CD4-positive, CD25-positive, alpha-beta regulatory T cell (primary cell): ENCODE data around the gene CARHSP1. TPM values are rescaled to one million over a fixed set of nuclear protein-coding genes. Genes with fewer than 3 reads are reported as not detected.

Experiments used
- ATAC-seq, 2 donors: fragments of 150-1000 bp; cut with Tn5 transposase; one replicate each; pipeline ENCODE4 v1.10.0; 2021; ENCODE audit warnings: low read depth in 2 of 2, moderate number of reproducible peaks in 2 of 2, moderate library complexity in 1 of 2
- DNase-seq, 3 donors: peaks; one replicate each; pipeline versions ENCODE4 v3.0.0 to v3.0.0-alpha.2; 2012 to 2022; ENCODE audit warnings: mixed read lengths in 1 of 3
- H3K27ac ChIP-seq: one replicate; pipeline ENCODE4 v1.7.0; 2013; ENCODE audit warnings: mild to moderate bottlenecking, low read length; ENCODE audit not compliant: insufficient read depth, poor library complexity, severe bottlenecking
- H3K27me3 ChIP-seq: one replicate; pipeline ENCODE4 v1.7.0; 2013; ENCODE audit warnings: low read length; ENCODE audit not compliant: control insufficient read depth, insufficient read depth
- H3K36me3 ChIP-seq: one replicate; pipeline ENCODE4 v1.7.0; 2013; ENCODE audit warnings: mild to moderate bottlenecking, low read length, moderate library complexity; ENCODE audit not compliant: control insufficient read depth, insufficient read depth
- H3K4me1 ChIP-seq: 2 replicates; pipeline ENCODE4 v1.7.0; 2013; ENCODE audit warnings: mild to moderate bottlenecking, low read length; ENCODE audit not compliant: insufficient read depth, control insufficient read depth, poor library complexity, severe bottlenecking
- H3K4me3 ChIP-seq: one replicate; pipeline ENCODE4 v1.7.0; 2013; ENCODE audit warnings: low read depth, mild to moderate bottlenecking, low read length, moderate library complexity
- H3K9me3 ChIP-seq, 2 experiments: 1 replicate in 1 of 2; 2 replicates in 1 of 2; pipeline ENCODE4 v1.7.0; 2013; ENCODE audit warnings: low read length in 2 of 2, mild to moderate bottlenecking in 1 of 2, moderate library complexity in 1 of 2; ENCODE audit not compliant: control insufficient read depth in 2 of 2
- H3K27ac Mint-ChIP-seq, 3 donors: one replicate each; pipeline ENCODE4 v1.8.0; 2020 to 2022; ENCODE audit warnings: mild to moderate bottlenecking in 3 of 3, mixed read lengths in 3 of 3, moderate library complexity in 2 of 3
- H3K27me3 Mint-ChIP-seq: one replicate; pipeline ENCODE4 v1.8.0; 2022; ENCODE audit warnings: mild to moderate bottlenecking, mixed read lengths
- H3K36me3 Mint-ChIP-seq: one replicate; pipeline ENCODE4 v1.8.0; 2020; ENCODE audit warnings: mixed read lengths
- H3K4me1 Mint-ChIP-seq, 4 donors: one replicate each; pipeline ENCODE4 v1.8.0; 2020 to 2022; ENCODE audit warnings: mixed read lengths in 4 of 4, mild to moderate bottlenecking in 1 of 4
- H3K4me3 Mint-ChIP-seq, 4 donors: one replicate each; pipeline ENCODE4 v1.8.0; 2020 to 2022; ENCODE audit warnings: mild to moderate bottlenecking in 4 of 4, mixed read lengths in 4 of 4, moderate library complexity in 3 of 4
- H3K9me3 Mint-ChIP-seq, 7 donors: one replicate each; pipeline ENCODE4 v1.8.0; 2020 to 2022; ENCODE audit warnings: mixed read lengths in 7 of 7, mild to moderate bottlenecking in 3 of 7, moderate library complexity in 2 of 7
- polyA plus RNA-seq, 4 donors: library from polyadenylated mRNA; unstranded; fragments of 300-500 nt; fragmentation: Illumina TruSeq; gene quantifications; one replicate each; pipeline ENCODE4 v1.2.3, GENCODE V29; 2021
- total RNA-seq: library from RNA; stranded (reverse); gene quantifications from one replicate; pipeline ENCODE4 v1.2.3, GENCODE V29; 2022

CARHSP1 gene
- total and polyA plus RNA-seq, 5 donors from 2014 or later: 55.3 to 94.8 (median 74.8) TPM

DNA sequence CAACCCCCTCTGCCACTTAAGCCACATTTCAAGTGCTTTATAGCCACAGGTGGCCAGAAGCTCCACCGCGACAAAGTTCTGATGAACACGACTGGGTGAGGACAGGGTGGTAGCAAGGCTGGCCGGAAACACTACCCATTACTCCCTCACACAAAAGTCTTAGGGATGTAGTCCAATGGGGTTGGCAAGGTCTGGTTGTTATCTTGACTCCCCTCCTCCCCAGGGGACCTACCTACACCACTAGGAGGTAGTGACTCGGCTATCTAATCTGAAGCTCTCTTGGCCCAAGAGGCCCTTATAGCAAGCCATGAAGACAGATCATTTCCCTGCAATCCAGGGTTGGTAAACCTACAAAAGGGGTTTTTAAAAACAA lies 21.7 kb upstream of the CARHSP1 start:
- Mint-ChIP-seq H3K4me3 (no peak overlapping the region), H3K9me3 (no peaks in the 10 kb centered on the region), H3K36me3 (peaks cover 34% of the 10 kb centered on the region), H3K27ac (peak overlapping the region in 2 of 3 donors; percentile 10 to 49), H3K4me1 (peaks cover 0 to 22% (median 7%) of the 10 kb centered on the region in 4 donors), H3K27me3 (peaks cover 9% of the 10 kb centered on the region)
- no peak overlapping the region for H3K4me3 ChIP-seq
- H3K27me3 ChIP-seq: no peaks in the 10 kb centered on the region
- peaks cover 55% of the 10 kb centered on the region for H3K36me3 ChIP-seq
- H3K27ac ChIP-seq: no peak overlapping the region
- DNase-seq: no peak
- no peak for ATAC-seq
- no peaks in the 10 kb centered on the region for H3K4me1 ChIP-seq
- H3K9me3 ChIP-seq: no peaks in the 10 kb centered on the region

DNA sequence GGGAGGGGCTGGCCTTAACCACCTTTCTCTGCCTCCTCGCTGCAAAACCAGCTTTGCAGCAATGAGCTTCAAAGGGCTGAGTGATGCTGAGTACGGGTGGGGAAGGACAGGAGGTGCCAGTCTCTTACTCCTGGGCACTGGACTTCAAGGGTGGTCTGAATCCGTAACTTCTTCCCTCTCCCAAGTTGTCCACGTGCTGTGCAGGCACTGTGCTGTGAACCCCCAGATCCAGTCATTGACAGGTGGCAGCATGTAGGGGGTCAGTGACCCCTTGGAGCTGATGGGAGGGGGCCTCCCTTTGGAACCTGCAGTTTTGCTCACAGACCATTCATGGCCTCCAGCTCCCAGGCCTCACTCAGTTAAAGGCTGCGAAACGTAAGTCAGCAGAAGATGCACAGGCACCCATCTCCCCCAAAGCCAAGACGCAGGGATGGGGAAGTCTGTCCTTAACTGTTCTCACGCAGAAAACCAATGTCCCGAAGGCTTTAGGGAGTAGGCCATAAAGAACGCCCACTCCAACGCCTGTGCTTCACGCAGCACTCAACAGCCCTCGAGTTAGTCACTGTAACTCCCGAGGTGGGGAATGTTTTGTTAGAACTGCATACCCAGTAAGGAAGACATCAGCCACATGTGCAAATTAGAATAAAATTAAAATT lies 21.2 kb upstream of the CARHSP1 start:
- Histone ChIP-seq H3K36me3 (peaks cover 50% of the 10 kb centered on the region), H3K4me1 (no peaks in the 10 kb centered on the region), H3K27ac (no peak overlapping the region), H3K27me3 (no peaks in the 10 kb centered on the region), H3K4me3 (no peak overlapping the region), H3K9me3 (no peaks in the 10 kb centered on the region)
- Mint-ChIP-seq H3K27ac (peak overlapping the region in 1 of 3 donors; percentile 10), H3K9me3 (no peaks in the 10 kb centered on the region), H3K36me3 (peaks cover 29% of the 10 kb centered on the region), H3K4me1 (peaks cover 4 to 26% (median 9%) of the 10 kb centered on the region in 4 donors), H3K4me3 (no peak overlapping the region), H3K27me3 (peaks cover 9% of the 10 kb centered on the region)
- DNase-seq (no peak), ATAC-seq (no peak)

DNA sequence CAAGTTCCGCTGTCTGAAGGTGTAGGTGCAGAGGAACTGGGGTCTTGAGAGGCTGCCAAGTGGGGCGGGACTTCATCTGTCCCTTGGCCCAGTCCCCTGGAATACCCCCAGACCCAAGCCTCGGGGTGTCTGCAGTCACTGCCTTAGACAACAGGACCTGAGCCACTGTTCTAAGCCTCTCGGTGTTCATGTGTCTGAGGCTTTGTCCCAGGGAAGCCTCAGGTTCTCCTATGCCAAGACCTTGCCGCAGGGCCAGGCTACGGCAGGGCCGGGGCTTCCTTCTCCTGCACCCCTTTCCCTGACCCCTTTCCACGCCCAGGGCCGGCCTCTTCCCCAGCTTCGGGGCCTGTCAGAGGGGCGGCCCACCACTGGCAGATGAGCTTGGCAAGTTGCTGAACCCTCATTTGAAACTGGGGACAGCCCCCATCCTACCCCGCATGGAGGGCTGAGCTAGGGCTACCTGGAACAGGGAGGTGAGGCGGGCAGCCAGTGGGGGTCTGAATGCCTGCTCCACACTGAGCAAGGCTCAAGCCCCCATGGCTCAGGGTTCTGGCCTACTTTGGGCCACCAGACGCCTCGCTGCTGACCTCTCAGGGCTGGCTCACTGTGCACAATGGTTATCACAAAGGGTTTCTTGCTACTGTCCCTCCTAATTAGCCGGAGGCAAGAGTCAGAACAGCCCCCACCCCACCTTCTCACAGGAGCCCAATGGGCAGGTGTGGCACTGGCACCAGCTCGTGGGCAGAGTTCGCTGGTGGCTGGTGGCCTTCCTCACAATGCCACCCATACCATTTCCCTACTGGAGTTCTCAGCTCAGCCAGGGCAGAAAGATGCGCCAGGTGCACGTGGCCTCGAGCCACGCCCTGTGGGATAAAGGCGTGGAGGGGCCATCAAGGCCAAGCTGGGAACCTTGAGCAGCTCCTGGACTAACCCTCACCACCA lies 20.4 kb upstream of the CARHSP1 start:
- no peaks in the 10 kb centered on the region for H3K4me1 ChIP-seq
- no peaks in the 10 kb centered on the region for H3K9me3 ChIP-seq
- Mint-ChIP-seq H3K27ac (no peak overlapping the region), H3K4me3 (no peak overlapping the region), H3K9me3 (no peaks in the 10 kb centered on the region), H3K27me3 (peaks cover 9% of the 10 kb centered on the region), H3K4me1 (peaks cover 4 to 24% (median 8%) of the 10 kb centered on the region in 4 donors), H3K36me3 (peaks cover 24% of the 10 kb centered on the region)
- no peak for ATAC-seq
- no peak for DNase-seq
- no peak overlapping the region for H3K4me3 ChIP-seq
- H3K36me3 ChIP-seq: peaks cover 42% of the 10 kb centered on the region
- H3K27me3 ChIP-seq: no peaks in the 10 kb centered on the region
- H3K27ac ChIP-seq: no peak overlapping the region

DNA sequence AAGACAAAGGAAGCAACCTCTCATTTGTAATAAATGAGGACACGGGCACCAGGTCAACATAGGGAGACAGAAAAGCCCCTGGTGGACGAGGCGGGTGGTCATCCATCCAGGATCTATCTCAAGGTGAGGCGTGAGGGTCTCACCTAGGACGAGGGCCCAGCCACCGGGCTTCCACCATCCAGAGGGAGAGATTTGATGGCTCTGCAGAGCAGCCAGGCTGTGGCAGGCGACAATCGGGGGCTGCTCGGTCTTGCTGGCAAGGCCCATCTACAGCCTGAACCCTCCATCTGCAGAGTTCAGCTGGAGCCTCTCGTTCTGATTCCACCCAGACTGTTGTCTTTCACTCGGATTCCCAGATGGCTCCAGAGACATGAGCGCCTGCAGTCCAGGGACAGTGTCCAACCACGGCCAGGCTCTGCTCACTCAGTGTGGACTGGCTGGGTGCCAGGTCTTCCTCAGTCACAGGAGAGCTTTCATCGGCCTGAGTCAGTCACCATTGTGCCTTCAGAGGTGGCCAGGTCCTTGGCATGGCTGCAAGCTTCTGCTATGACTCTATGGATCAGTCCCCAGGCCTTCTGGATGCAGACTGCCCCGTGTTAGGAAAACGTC lies 19.2 kb upstream of the CARHSP1 start:
- Mint-ChIP-seq H3K4me1 (peaks cover 4 to 24% (median 8%) of the 10 kb centered on the region in 4 donors), H3K9me3 (no peaks in the 10 kb centered on the region), H3K4me3 (no peak overlapping the region), H3K36me3 (peaks cover 16% of the 10 kb centered on the region), H3K27me3 (peaks cover 9% of the 10 kb centered on the region), H3K27ac (peak overlapping the region in 1 of 3 donors; percentile 12)
- Histone ChIP-seq H3K27me3 (no peaks in the 10 kb centered on the region), H3K4me1 (no peaks in the 10 kb centered on the region), H3K36me3 (peaks cover 30% of the 10 kb centered on the region), H3K27ac (no peak overlapping the region), H3K4me3 (no peak overlapping the region), H3K9me3 (no peaks in the 10 kb centered on the region)
- no peak for DNase-seq
- ATAC-seq: no peak

DNA sequence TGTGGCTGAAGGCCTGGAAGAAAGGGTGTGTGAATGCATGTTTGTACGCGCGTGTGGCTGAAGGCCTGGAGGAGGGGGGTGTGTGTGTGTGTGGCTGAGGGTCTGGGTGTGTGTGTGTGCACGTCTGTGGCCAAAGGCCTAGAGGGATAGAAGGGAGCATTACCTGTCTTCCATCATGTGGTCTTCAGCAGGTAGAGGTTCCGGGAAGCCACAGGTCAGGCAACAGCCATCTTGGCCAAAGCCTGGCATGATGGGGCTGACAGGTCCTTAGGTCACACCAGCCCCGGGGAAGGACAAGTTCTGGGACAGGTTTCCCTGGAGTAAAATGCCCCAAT lies 18.6 kb upstream of the CARHSP1 start:
- no peaks in the 10 kb centered on the region for H3K27me3 ChIP-seq
- ATAC-seq (no peak), DNase-seq (no peak)
- no peak overlapping the region for H3K4me3 ChIP-seq
- H3K27ac Mint-ChIP-seq: peak overlapping the region in 1 of 3 donors; percentile 37
- peaks cover 24% of the 10 kb centered on the region for H3K36me3 ChIP-seq
- no peaks in the 10 kb centered on the region for H3K4me1 ChIP-seq
- H3K36me3 Mint-ChIP-seq: peaks cover 16% of the 10 kb centered on the region
- no peak overlapping the region for H3K27ac ChIP-seq
- no peak overlapping the region for H3K4me3 Mint-ChIP-seq
- H3K27me3 Mint-ChIP-seq: peaks cover 9% of the 10 kb centered on the region
- peaks cover 4 to 24% (median 8%) of the 10 kb centered on the region in 4 donors for H3K4me1 Mint-ChIP-seq
- H3K9me3 ChIP-seq: no peaks in the 10 kb centered on the region
- H3K9me3 Mint-ChIP-seq: no peaks in the 10 kb centered on the region

DNA sequence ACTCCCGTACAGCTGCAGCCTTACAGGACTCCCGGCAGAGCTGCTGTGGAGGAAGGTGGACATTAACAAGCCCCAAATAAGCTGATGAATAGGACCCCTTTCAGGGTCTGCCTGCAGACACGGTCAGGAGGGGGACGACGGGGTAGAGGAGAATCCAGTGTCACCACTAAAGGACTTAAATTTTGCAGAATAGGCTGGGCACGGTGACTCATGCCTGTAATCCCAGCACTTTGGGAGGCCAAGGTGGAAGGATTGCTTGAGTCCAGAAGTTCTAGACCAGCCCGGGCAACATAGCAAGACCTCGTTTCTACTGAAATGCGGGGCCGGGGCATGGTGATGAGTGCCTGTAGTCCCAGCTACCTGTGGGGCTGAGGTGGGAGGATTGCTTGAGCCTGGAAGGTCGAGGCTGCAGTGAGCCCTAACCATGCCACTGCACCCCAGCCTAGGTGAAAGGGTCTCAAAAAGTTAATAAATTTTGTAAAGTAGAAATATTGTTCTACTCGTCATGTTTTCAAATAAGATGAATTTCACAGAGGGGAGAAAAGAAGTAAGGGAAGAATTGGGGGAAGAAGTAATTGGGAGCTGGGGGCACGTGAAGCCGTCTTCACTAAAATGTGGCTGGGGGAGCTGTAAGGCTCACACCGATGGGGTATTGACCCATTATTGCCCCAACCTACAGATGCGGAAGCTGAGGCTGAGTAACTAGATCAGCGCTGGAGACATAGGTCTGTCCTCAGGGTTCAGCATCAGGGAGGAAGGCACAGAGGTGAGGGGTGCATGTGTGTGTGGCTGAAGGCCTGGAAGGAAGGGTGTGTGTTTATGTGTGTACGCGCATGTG lies 18.0 kb upstream of the CARHSP1 start:
- peaks cover 12% of the 10 kb centered on the region for H3K36me3 Mint-ChIP-seq
- H3K4me3 ChIP-seq: no peak overlapping the region
- H3K4me1 ChIP-seq: no peaks in the 10 kb centered on the region
- ATAC-seq (no peak), DNase-seq (no peak)
- H3K4me3 Mint-ChIP-seq: no peak overlapping the region
- peaks cover 4 to 20% (median 8%) of the 10 kb centered on the region in 4 donors for H3K4me1 Mint-ChIP-seq
- H3K27me3 Mint-ChIP-seq: peaks cover 9% of the 10 kb centered on the region
- H3K27ac Mint-ChIP-seq: peak overlapping the region in 1 of 3 donors; percentile 37
- peaks cover 18% of the 10 kb centered on the region for H3K36me3 ChIP-seq
- H3K9me3 Mint-ChIP-seq: no peaks in the 10 kb centered on the region
- no peaks in the 10 kb centered on the region for H3K9me3 ChIP-seq
- H3K27ac ChIP-seq: no peak overlapping the region
- no peaks in the 10 kb centered on the region for H3K27me3 ChIP-seq
